COLO668 (cell line): ENCODE measurements around the gene PTCRA.
"Not testable (repeated sequence)": the region's sequence is repeated elsewhere in the genome, so short reads cannot be mapped to it uniquely, and the experiment has no call there.

ENCODE experiments used
- DNase-seq: peaks from one replicate; lab custom pipeline; 2025; ENCODE audit not compliant: unreplicated experiment; lab: John Stamatoyannopoulos, UW

PTCRA gene

GRCh38 chr6:42915732-42916131 lies at the start of gene PTCRA:
Gene PTCRA, plus strand, starts transcription at chr6:42916053. Its CDS starts 17 bp downstream, at chr6:42916070.
- no peak for DNase-seq

- DNase-seq = no peak
These were observed 45.5 kb upstream of the PTCRA start for GRCh38 chr6:42870145-42870936.

GRCh38 chr6:42871711-42872110 lies 44.1 kb upstream of the PTCRA start:
- DNase-seq = no peak

- no peak for DNase-seq
These were observed 42.5 kb upstream of the PTCRA start for GRCh38 chr6:42873313-42873712.

- no peak for DNase-seq
These were observed 38.2 kb upstream of the PTCRA start for GRCh38 chr6:42877695-42878094.

- DNase-seq = peak; percentile 79
These were observed 36.2 kb upstream of the PTCRA start, which contains the start of gene RPL7L1 for GRCh38 chr6:42879372-42880239. Gene RPL7L1, plus strand, starts transcription at chr6:42879616. Its CDS starts 295 bp downstream, at chr6:42879911.

GRCh38 chr6:42880240-42880817 lies 35.5 kb upstream of the PTCRA start:
- not testable (repeated sequence) for DNase-seq

GRCh38 chr6:42880871-42881270 lies 35.0 kb upstream of the PTCRA start:
- DNase-seq = not testable (repeated sequence)

GRCh38 chr6:42885702-42886101 lies 30.2 kb upstream of the PTCRA start:
- no peak for DNase-seq

GRCh38 chr6:42888201-42888600 lies 27.7 kb upstream of the PTCRA start:
- not testable (repeated sequence) for DNase-seq

GRCh38 chr6:42889815-42890214 lies 26.0 kb upstream of the PTCRA start:
- DNase-seq = no peak

- DNase-seq = peak; percentile 85
These were observed 25.3 kb upstream of the PTCRA start for GRCh38 chr6:42890311-42891198.

GRCh38 chr6:42891199-42891722 lies 24.6 kb upstream of the PTCRA start:
- no peak for DNase-seq

- DNase-seq = not testable (repeated sequence)
These were observed 21.6 kb upstream of the PTCRA start for GRCh38 chr6:42894041-42894828.

GRCh38 chr6:42896178-42896719 lies 19.6 kb upstream of the PTCRA start:
- DNase-seq = no peak

- DNase-seq = peak; percentile 66
These were observed 16.9 kb upstream of the PTCRA start for GRCh38 chr6:42898891-42899361.

GRCh38 chr6:42899871-42900270 lies 16.0 kb upstream of the PTCRA start:
- DNase-seq = no peak

GRCh38 chr6:42901538-42901957 lies 14.3 kb upstream of the PTCRA start:
- peak; percentile 61 for DNase-seq
